ENCODE data around the gene TRAF1.

Gene TRAF1

DNA sequence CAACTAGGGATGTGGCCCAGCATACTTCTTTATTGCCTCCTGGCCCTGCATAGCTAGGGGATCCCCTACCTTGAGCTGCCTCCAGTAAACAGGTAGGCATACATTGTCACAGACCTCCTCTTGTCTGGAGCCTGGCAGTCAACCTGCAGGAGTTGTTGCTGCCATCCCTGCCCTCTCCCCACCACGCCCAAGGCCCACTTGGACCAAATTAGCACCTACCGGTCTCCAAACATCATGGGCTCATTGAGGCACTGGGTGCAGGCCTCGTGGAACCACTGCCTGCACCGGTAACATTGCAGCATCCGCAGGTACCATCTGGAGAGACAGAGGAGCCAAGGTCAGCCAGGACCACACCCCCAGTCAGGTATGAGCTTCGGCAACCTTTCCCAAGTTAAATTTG, 59.9 kb downstream of the TRAF1 start:
- DNase-seq: no peak

- DNase-seq: no peak
Measured at GRCh38 chr9:120865809-120866208, 60.8 kb downstream of the TRAF1 start.

GRCh38 chr9:120865176-120865575, 61.4 kb downstream of the TRAF1 start:
- no peak for DNase-seq

- no peak for DNase-seq
Measured at GRCh38 chr9:120864719-120865118, 61.9 kb downstream of the TRAF1 start.

GRCh38 chr9:120863833-120864232, 62.8 kb downstream of the TRAF1 start:
- peak; percentile 18 for DNase-seq

DNA sequence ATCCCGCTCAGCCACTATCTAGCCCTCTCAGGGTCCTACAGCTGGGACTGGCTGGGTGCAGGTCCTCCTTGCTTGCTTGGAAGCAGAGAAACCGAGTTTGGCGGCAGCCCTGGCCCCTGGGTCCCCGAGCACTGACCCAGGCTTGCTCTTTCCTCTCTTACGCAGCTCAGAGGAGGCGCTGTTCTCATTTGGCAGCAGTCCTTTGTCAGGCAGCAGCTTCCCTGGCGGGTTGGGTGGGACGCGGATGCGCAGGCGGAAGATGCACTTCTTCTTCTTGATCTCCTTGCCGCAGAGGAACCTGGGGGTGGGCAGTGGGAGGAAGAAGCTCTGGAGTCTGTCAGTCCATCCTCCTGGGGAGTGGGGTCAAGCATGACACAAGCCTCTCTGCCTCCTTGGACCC, 64.1 kb downstream of the TRAF1 start:
- DNase-seq: no peak

GRCh38 chr9:120861935-120862334, 64.7 kb downstream of the TRAF1 start:
- no peak for DNase-seq

GRCh38 chr9:120860083-120860482, 66.5 kb downstream of the TRAF1 start:
- peak; percentile 93 for DNase-seq

DNA sequence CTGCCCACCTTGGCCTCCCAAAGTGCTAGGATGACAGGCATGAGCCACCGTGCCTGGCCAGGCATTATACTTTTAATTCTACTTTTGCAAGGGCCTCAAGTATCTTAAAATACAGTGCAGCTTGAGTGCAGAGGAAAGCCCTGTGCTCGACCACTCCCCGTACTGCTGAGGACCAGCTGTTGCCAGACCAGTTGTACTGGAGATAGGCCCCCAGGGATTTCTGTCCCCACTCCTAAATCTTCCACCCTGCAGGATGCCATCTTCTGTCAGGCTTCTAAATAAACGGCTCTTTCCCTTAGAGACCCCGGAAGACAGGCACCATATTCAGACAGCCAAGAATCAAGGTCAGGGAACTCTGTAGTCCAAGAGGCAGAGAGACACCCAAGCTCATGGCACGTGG, 67.2 kb downstream of the TRAF1 start:
- DNase-seq: peak; percentile 46

- peak; percentile 80 for DNase-seq
Measured at GRCh38 chr9:120857902-120858301, 68.7 kb downstream of the TRAF1 start.

GRCh38 chr9:120857481-120857880, 69.1 kb downstream of the TRAF1 start:
- DNase-seq: peak; percentile 96

DNA sequence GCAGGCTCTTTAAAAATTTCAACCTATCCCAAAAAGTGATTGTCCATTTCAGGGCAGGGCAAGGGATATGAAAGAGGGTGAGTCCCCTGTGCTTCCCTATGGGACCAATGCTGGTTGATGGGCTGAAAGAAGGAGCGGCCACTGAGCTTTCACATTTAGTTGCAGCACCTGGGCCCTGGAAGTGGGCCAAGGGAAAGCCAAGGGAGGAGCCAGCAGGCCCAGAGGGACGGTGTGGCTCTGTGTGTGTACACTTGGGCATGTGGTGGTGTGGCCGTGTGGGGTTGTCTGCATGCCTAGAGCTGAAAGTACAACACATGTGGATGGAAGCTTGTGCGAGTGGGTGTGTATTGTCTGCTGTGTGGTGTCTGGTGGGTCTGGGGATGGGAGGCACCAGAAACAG, 69.9 kb downstream of the TRAF1 start:
- DNase-seq: peak; percentile 93

- peak; percentile 21 for DNase-seq
Measured at GRCh38 chr9:120855827-120856670, 70.5 kb downstream of the TRAF1 start.

GRCh38 chr9:120854596-120855327, 71.8 kb downstream of the TRAF1 start:
- DNase-seq: no peak

DNA sequence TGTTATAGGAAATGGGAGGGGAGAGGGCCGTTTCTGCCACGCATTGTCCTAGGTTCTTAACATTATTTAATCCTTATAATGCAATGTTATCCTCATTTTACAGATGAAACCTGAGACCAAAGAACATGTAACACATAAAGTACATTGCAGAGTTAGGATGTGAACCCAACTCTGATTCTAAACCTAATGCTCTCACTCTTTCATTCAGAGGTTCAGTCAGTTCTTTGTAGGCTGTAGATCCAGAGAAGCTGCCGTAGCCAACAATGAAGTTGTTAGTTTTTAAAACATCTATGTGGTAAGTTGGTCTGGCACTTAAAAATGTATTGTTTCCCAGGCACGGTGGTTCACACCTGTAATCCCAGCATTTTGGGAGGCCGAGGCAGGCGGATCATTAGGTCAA, 73.4 kb downstream of the TRAF1 start:
- DNase-seq: no peak

Data from DMS53 (cell line).